Measurements from ENCODE around the gene KDM5B.

GRCh38 chr1:202834771-202835547 is 26.7 kb upstream of the KDM5B start:
- TF ChIP-seq CTCF (IDR thresholded peaks at IDR 0.05): no peak
- no peak for TF ChIP-seq POLR2A (IDR thresholded peaks at IDR 0.05)
